Suprapubic skin (tissue), 4 donors: ENCODE results near the gene NR1H2. TPM values are rescaled to one million over a fixed set of nuclear protein-coding genes. Genes with fewer than 3 reads are reported as not detected.
"Not testable (repeated sequence)": the region's sequence is repeated elsewhere in the genome, so short reads cannot be mapped to it uniquely, and the experiment has no call there.

Experiments
- DNase-seq, 2 donors: peaks; one replicate each; pipeline ENCODE4 v3.0.0-alpha.2; 2019; ENCODE audit warnings: low spot score in 2 of 2
- H3K27ac ChIP-seq: fragments of 200-600 bp; sonication (generic); one replicate; pipeline ENCODE4 v1.5.1; 2019
- H3K27me3 ChIP-seq: fragments of 200-600 bp; sonication (generic); one replicate; pipeline ENCODE4 v1.5.1; 2019
- H3K36me3 ChIP-seq: fragments of 200-600 bp; sonication (generic); one replicate; pipeline ENCODE4 v1.5.1; 2019
- H3K4me1 ChIP-seq: fragments of 200-600 bp; sonication (generic); one replicate; pipeline ENCODE4 v1.5.1; 2019
- H3K4me3 ChIP-seq: fragments of 200-600 bp; sonication (generic); one replicate; pipeline ENCODE4 v1.5.1; 2019; ENCODE audit warnings: mild to moderate bottlenecking
- H3K9me3 ChIP-seq: fragments of 200-600 bp; sonication (generic); one replicate; pipeline ENCODE4 v1.5.1; 2019
- EP300 ChIP-seq: sonication (generic); formaldehyde crosslinking; IDR thresholded peaks from one replicate; pipeline ENCODE4 v1.6.1; 2017; ENCODE audit warnings: antibody characterized with exemption
- POLR2A ChIP-seq, 2 donors: fragments of 450-650 bp; IDR thresholded peaks; one replicate each; pipeline ENCODE4 v1.6.1; 2017; ENCODE audit warnings: antibody characterized with exemption in 2 of 2, mild to moderate bottlenecking in 2 of 2, moderate library complexity in 2 of 2
- POLR2AphosphoS5 ChIP-seq, 3 donors: sonication (generic); formaldehyde crosslinking; IDR thresholded peaks; one replicate each; pipeline ENCODE4 v1.6.1; 2017; ENCODE audit warnings: antibody characterized with exemption in 3 of 3
- WGBS: methylation state at CpG from one replicate; pipeline ENCODE4 v1.1.5; 2018; 5-methylcytosine and 5-hydroxymethylcytosine counted together
- total RNA-seq, 4 donors: library from RNA; depleted of rRNA; stranded (reverse); fragments of >200 nt; gene quantifications; one replicate each; pipeline ENCODE4 v1.1.0, GENCODE V29; 2016
- TF ChIP-seq, protein P1 (sequence below), 2 donors: fragments of 200-600 bp in 1 of 2; fragments of 450-650 bp in 1 of 2; sonication (generic) in 1 of 2; IDR thresholded peaks; one replicate each; pipeline ENCODE4 v1.5.1; 2016 to 2019; ENCODE audit warnings: antibody characterized with exemption in 2 of 2, mild to moderate bottlenecking in 1 of 2, moderate library complexity in 1 of 2

Gene NR1H2
- total RNA-seq, 4 donors from 2014 or later = 80.6 to 94.7 (median 88.9) TPM

DNA sequence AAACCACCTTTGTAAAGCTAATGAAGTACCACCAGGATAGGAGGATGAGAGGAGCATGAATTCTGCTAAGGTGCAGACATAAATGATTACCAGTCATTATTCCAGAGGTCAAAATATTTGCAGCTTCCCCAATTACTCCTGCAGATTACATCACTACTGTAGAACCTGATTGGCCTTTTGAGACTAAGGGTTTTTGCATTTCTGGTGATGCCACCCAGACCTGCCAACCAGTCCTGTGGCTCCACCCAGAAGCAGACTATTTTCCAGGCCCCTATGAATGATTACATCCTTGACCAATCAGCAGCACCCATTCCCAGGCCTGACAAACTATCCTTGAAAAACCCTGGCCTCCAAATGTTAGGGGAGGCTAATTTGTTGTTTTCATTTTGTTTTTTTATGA is 35.9 kb upstream of the NR1H2 start:
- H3K36me3 ChIP-seq = no peaks in the 10 kb centered on the region

DNA sequence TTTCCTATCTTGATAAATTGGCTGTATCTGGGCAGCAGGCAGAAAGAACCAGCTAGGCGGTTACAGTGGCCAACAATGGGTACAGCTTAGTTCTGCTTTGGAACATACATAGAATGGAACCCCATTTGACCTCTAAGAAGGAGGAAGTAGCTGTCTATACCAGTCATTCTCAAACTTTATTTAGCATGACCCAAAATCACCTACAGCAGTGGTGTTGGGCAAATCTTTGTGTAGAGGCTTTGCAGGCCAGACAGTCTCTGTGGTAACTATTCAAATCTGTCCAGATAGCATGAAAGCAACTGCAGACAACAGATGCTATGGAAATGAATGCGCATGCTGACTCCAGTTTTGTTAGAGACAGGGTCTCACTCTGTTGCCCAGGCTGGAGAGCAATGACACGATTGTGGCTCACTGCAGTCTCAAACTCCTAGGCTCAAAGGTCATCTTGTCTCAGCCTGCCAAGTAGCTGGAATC is 35.1 kb upstream of the NR1H2 start:
- no peak overlapping the region for H3K27ac ChIP-seq
- peaks cover 3% of the 10 kb centered on the region for H3K9me3 ChIP-seq
- 79% methylated on average over 2 of the region's 3 CpGs for WGBS
- H3K36me3 ChIP-seq = no peaks in the 10 kb centered on the region
- TF ChIP-seq, protein P1, sequence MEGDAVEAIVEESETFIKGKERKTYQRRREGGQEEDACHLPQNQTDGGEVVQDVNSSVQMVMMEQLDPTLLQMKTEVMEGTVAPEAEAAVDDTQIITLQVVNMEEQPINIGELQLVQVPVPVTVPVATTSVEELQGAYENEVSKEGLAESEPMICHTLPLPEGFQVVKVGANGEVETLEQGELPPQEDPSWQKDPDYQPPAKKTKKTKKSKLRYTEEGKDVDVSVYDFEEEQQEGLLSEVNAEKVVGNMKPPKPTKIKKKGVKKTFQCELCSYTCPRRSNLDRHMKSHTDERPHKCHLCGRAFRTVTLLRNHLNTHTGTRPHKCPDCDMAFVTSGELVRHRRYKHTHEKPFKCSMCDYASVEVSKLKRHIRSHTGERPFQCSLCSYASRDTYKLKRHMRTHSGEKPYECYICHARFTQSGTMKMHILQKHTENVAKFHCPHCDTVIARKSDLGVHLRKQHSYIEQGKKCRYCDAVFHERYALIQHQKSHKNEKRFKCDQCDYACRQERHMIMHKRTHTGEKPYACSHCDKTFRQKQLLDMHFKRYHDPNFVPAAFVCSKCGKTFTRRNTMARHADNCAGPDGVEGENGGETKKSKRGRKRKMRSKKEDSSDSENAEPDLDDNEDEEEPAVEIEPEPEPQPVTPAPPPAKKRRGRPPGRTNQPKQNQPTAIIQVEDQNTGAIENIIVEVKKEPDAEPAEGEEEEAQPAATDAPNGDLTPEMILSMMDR (IDR thresholded peaks at IDR 0.05) = no peak
- TF ChIP-seq POLR2AphosphoS5 (IDR thresholded peaks at IDR 0.05) (no peak), POLR2A (IDR thresholded peaks at IDR 0.05) (no peak), EP300 (no peak)
- DNase-seq = no peak
- H3K4me3 ChIP-seq = no peak overlapping the region
- H3K27me3 ChIP-seq = no peaks in the 10 kb centered on the region
- no peaks in the 10 kb centered on the region for H3K4me1 ChIP-seq

More for the DNA sequence above, 35.9 kb upstream of the NR1H2 start:
- no peak for TF ChIP-seq POLR2A (IDR thresholded peaks at IDR 0.05)
- TF ChIP-seq EP300 = no peak
- TF ChIP-seq, protein P1 (IDR thresholded peaks at IDR 0.05) = no peak
- TF ChIP-seq POLR2AphosphoS5 (IDR thresholded peaks at IDR 0.05) = no peak
- H3K9me3 ChIP-seq = peaks cover 3% of the 10 kb centered on the region
- H3K4me1 ChIP-seq = no peaks in the 10 kb centered on the region
- H3K27ac ChIP-seq = no peak overlapping the region
- no peaks in the 10 kb centered on the region for H3K27me3 ChIP-seq
- H3K4me3 ChIP-seq = no peak overlapping the region
- no peak for DNase-seq

DNA sequence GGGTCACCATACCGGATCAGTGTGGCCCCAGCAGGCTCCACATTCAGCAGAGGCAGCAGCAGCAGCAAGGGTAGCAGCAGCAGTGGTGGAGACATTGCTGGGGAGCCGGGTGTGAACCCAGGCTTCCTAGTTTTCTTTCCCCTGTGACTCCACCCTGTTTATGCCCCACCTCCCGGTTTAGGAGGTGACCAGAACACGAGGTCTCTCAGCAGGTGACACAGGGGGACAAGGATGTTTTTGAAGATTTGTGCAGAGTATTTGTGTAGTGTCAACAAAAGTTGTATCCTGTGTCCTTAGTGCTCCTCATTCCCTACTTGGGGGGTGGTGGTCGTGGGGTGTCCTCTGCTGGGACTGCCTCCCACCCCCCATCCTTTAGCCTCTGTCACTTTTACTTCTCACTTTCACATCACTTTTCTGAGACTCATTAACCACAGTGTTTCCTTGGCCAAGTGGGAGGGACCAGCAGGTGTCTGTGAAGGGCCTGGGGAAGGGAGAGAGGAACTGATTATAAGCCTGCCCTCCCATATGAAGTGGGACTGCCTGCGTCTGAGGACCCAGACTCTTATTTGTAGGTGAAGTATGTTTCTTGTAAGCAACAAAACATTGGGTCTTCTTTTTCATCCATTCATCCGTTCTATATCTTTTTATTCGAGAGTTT is 31.5 kb upstream of the NR1H2 start:
- H3K27ac ChIP-seq = no peak overlapping the region
- no peaks in the 10 kb centered on the region for H3K27me3 ChIP-seq
- H3K4me1 ChIP-seq = peaks cover 6% of the 10 kb centered on the region
- WGBS = 86% methylated on average over 8 of the region's 8 CpGs
- TF ChIP-seq POLR2AphosphoS5 (IDR thresholded peaks at IDR 0.05) = no peak
- TF ChIP-seq, protein P1 (IDR thresholded peaks at IDR 0.05) = no peak
- no peak for TF ChIP-seq POLR2A (IDR thresholded peaks at IDR 0.05)
- TF ChIP-seq EP300 = no peak
- no peak overlapping the region for H3K4me3 ChIP-seq
- no peak for DNase-seq
- H3K36me3 ChIP-seq = no peaks in the 10 kb centered on the region
- peaks cover 3% of the 10 kb centered on the region for H3K9me3 ChIP-seq

DNA sequence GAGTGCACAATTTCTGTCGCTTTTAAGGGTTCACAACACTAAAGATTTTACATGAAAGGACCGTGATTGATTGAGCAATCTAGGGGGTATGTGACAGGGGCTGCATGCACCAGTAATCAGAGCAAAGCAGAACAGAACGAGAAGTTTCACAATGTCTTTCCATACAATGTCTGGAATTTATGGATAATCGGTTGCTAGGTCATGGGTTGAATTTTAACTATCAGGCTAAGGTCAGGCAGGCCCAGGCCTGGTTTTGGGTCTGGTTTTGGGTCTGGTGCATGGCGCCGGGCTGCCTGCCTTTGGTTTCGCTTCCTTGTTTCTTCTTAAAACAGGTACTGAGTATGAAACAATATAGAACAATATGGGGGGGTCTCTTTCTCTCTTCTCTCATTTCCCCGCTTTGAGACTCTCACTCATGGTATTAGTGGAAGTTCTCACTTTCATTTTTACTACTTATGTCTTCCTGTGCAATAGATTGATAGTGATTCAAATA is 29.1 kb upstream of the NR1H2 start:
- not testable (repeated sequence) for H3K27ac ChIP-seq, DNase-seq, H3K9me3 ChIP-seq, H3K4me3 ChIP-seq, H3K27me3 ChIP-seq, H3K36me3 ChIP-seq
- 75% methylated on average over 8 of the region's 8 CpGs for WGBS
- H3K4me1 ChIP-seq = peaks cover 11% of the 10 kb centered on the region

DNA sequence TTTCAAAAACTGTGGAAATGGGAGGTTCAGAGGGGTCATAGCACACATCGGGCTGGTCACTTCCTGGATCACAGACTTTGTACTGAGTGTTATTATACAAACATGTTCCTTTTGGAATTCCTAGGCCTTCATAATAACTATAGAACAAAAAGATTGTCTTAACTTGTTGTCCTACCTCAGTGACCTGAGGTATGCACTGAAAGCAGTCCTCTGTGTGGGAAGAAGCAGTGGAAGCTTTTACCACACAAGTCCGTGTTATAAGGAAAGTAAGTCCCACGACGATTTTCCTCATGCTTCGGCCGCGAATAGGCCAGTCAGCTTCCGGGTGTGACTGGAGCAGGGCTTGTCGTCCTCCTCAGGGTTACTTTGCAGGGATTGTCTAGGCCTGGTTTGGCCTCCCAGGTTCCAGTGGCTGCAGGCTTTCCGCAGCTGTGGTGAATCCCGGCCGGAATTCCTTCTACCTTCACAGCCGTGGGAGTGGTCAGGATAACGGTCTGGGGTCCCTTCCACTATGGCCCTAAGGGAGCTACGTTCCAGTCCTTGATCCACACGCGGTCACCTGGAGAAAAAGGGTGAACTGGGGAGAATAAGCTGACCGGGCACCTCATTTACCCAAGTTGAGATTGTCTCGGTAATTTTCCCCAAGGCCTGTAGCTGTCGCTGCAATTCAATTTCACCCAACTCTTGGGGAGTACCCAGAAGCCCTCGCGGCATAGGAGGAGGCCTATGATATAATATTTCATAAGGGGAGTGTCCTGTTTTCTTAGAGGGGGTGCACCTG is 26.8 kb upstream of the NR1H2 start:
- no peak for DNase-seq
- H3K27ac ChIP-seq = no peak overlapping the region
- H3K4me3 ChIP-seq = no peak overlapping the region
- no peak for TF ChIP-seq POLR2A (IDR thresholded peaks at IDR 0.05)
- TF ChIP-seq, protein P1 (IDR thresholded peaks at IDR 0.05) = no peak
- no peak for TF ChIP-seq POLR2AphosphoS5 (IDR thresholded peaks at IDR 0.05)
- TF ChIP-seq EP300 = no peak
- H3K9me3 ChIP-seq = peaks cover 2% of the 10 kb centered on the region
- 65% methylated on average over 19 of the region's 22 CpGs for WGBS
- no peaks in the 10 kb centered on the region for H3K27me3 ChIP-seq
- H3K4me1 ChIP-seq = peaks cover 11% of the 10 kb centered on the region
- no peaks in the 10 kb centered on the region for H3K36me3 ChIP-seq
